ENCODE results near the gene TRAF3.

TRAF3 gene

DNA sequence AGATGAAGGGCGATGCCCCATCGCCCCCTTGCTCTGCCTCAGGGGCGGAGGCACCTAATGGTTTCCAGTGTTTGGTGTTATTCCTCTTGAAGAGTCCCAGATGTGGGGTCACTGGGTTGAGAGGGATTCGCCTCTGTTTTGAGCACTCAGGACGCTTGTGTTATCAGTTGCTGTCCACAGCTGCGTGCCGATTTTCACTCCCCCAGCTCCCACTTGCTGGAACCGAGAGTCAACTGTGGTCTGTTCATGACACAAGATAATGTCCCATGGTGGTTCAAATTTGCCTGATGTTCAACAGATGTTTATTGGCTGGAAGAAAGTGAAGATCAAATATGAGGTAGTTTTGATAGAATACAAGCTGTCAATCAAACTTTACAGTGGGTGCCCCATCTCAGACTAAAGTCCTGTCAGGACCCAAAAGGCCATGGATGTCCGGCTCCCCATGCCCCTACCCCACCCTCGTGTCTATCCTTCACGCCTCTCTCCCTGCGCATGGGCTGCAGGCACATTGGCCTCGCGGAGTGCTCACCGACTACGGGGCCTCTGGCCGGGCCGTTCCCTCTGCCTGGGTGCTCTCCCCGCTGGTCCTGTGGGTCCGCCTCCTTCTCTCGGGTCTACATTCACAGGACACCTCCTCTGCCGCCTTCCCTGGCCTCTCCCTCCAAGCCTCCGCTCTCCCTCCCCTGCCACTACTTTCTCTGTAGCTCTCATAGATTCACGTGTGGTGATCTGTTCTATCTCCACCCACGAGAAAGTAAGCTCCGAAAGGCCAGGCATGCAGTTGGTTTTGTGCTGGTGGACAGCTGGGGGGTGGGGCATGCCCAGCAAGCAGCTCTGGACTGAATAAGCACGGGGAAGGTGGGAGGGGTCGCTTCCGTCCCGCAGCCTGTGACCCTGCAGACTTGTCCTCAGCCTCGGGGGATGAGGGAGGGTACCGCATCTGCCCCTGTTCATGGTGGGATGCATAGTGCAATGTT lies 6.8 kb upstream of the TRAF3 start:
- Histone ChIP-seq H3K36me3 (ENCODE audit: control insufficient read depth, insufficient read depth, low read length, severe bottlenecking) (no peaks in the 10 kb centered on the region), H3K9ac (ENCODE audit: low read length) (no peak overlapping the region), H3K27me3 (replicated peaks; ENCODE audit: control insufficient read depth, insufficient read depth, low read length) (peaks cover 26% of the 10 kb centered on the region), H3K4me3 (ENCODE audit: low read length) (no peak overlapping the region), H3K9me3 (ENCODE audit: control insufficient read depth, low read length) (no peaks in the 10 kb centered on the region), H3K4me1 (ENCODE audit: control insufficient read depth, insufficient read depth, low read length) (peaks cover 3% of the 10 kb centered on the region)
- DNase-seq (ENCODE audit: low read depth), result no peak

GRCh38 chr14:102771144-102771543 lies 6.1 kb upstream of the TRAF3 start:
- peaks cover 9% of the 10 kb centered on the region for H3K4me1 ChIP-seq (ENCODE audit: control insufficient read depth, insufficient read depth, low read length)
- H3K9ac ChIP-seq (ENCODE audit: low read length), result no peak overlapping the region
- no peaks in the 10 kb centered on the region for H3K9me3 ChIP-seq (ENCODE audit: control insufficient read depth, low read length)
- peaks cover 26% of the 10 kb centered on the region for H3K27me3 ChIP-seq (replicated peaks; ENCODE audit: control insufficient read depth, insufficient read depth, low read length)
- H3K4me3 ChIP-seq (ENCODE audit: low read length), result no peak overlapping the region
- H3K36me3 ChIP-seq (ENCODE audit: control insufficient read depth, insufficient read depth, low read length, severe bottlenecking), result no peaks in the 10 kb centered on the region
- DNase-seq (ENCODE audit: low read depth), result no peak

- H3K4me3 ChIP-seq (ENCODE audit: low read length), result no peak overlapping the region
- H3K9me3 ChIP-seq (ENCODE audit: control insufficient read depth, low read length), result no peaks in the 10 kb centered on the region
- H3K27me3 ChIP-seq (replicated peaks; ENCODE audit: control insufficient read depth, insufficient read depth, low read length), result peaks cover 25% of the 10 kb centered on the region
- H3K9ac ChIP-seq (ENCODE audit: low read length), result no peak overlapping the region
- peak; percentile 13 for DNase-seq (ENCODE audit: low read depth)
- peaks cover 16% of the 10 kb centered on the region for H3K4me1 ChIP-seq (ENCODE audit: control insufficient read depth, insufficient read depth, low read length)
- H3K36me3 ChIP-seq (ENCODE audit: control insufficient read depth, insufficient read depth, low read length, severe bottlenecking), result no peaks in the 10 kb centered on the region
These were observed 4.3 kb upstream of the TRAF3 start for GRCh38 chr14:102772781-102773570.

GRCh38 chr14:102774391-102775153 lies 2.7 kb upstream of the TRAF3 start:
- Histone ChIP-seq H3K27me3 (replicated peaks; ENCODE audit: control insufficient read depth, insufficient read depth, low read length) (peaks cover 13% of the 10 kb centered on the region), H3K9me3 (ENCODE audit: control insufficient read depth, low read length) (no peaks in the 10 kb centered on the region), H3K36me3 (ENCODE audit: control insufficient read depth, insufficient read depth, low read length, severe bottlenecking) (no peaks in the 10 kb centered on the region), H3K4me1 (ENCODE audit: control insufficient read depth, insufficient read depth, low read length) (peaks cover 28% of the 10 kb centered on the region), H3K4me3 (ENCODE audit: low read length) (no peak overlapping the region), H3K9ac (ENCODE audit: low read length) (no peak overlapping the region)
- DNase-seq (ENCODE audit: low read depth), result peak; percentile 90

DNA sequence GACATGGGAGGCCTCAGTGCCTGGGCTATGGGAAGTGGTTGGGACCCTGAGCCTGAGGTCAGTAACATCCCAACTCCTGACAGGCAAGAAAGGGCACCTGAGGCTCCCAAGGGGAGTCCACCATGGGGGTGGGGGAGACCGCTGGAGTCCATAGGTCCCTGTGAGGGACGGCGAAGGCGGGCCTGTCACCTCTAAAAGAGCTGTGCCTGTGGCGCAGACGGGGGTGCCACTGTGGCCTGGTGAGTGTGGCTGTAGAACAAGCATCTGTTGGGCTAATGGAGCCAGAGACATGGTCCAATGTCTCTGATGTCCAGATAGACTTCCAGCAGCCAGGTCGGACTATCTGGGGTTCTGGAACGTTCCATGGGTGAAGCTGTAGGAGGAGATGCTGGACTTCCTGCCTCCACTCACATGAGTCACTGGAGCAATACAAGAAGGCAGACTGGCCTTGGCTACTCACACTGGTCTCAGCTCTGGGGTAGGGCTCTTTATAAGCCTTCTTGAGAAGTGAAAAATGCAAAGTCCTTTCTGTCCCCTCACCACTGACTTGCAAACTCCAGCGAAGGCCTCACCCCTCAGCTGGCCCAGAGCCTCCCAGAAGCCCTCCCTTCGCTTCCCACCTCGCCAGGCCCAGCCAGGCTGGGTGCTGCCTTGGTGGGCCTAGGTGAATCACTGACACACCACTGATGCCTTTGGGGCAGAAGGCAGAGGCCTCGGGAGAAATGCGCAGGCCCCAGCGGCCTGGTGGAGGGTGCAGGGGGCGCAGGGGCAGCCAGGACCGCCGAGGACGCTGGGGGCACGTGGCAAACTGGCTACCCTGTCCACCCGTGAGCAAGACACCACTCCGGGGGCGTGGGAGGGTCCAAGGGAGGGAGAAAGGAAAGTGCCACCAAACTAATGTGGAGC lies 1.1 kb upstream of the TRAF3 start:
- Histone ChIP-seq H3K9ac (ENCODE audit: low read length) (peak overlapping the region; percentile 49), H3K4me3 (ENCODE audit: low read length) (peak overlapping the region; percentile 18), H3K4me1 (ENCODE audit: control insufficient read depth, insufficient read depth, low read length) (peaks cover 36% of the 10 kb centered on the region), H3K9me3 (ENCODE audit: control insufficient read depth, low read length) (no peaks in the 10 kb centered on the region), H3K27me3 (replicated peaks; ENCODE audit: control insufficient read depth, insufficient read depth, low read length) (peaks cover 2% of the 10 kb centered on the region), H3K36me3 (ENCODE audit: control insufficient read depth, insufficient read depth, low read length, severe bottlenecking) (no peaks in the 10 kb centered on the region)
- peak; percentile 58 for DNase-seq (ENCODE audit: low read depth)

GRCh38 chr14:102777711-102778337 lies 575 bp downstream of the TRAF3 start:
- peak; percentile 68 for DNase-seq (ENCODE audit: low read depth)
- Histone ChIP-seq H3K9me3 (ENCODE audit: control insufficient read depth, low read length) (no peaks in the 10 kb centered on the region), H3K4me3 (ENCODE audit: low read length) (peak overlapping the region; percentile 95), H3K27me3 (replicated peaks; ENCODE audit: control insufficient read depth, insufficient read depth, low read length) (no peaks in the 10 kb centered on the region), H3K9ac (ENCODE audit: low read length) (peak overlapping the region; percentile 90), H3K4me1 (ENCODE audit: control insufficient read depth, insufficient read depth, low read length) (peaks cover 36% of the 10 kb centered on the region), H3K36me3 (ENCODE audit: control insufficient read depth, insufficient read depth, low read length, severe bottlenecking) (no peaks in the 10 kb centered on the region)

- H3K4me3 ChIP-seq (ENCODE audit: low read length), result peak overlapping the region; percentile 95
- H3K36me3 ChIP-seq (ENCODE audit: control insufficient read depth, insufficient read depth, low read length, severe bottlenecking), result no peaks in the 10 kb centered on the region
- peak; percentile 71 for DNase-seq (ENCODE audit: low read depth)
- no peaks in the 10 kb centered on the region for H3K27me3 ChIP-seq (replicated peaks; ENCODE audit: control insufficient read depth, insufficient read depth, low read length)
- peaks cover 36% of the 10 kb centered on the region for H3K4me1 ChIP-seq (ENCODE audit: control insufficient read depth, insufficient read depth, low read length)
- H3K9ac ChIP-seq (ENCODE audit: low read length), result peak overlapping the region; percentile 90
- no peaks in the 10 kb centered on the region for H3K9me3 ChIP-seq (ENCODE audit: control insufficient read depth, low read length)
These were observed 1.3 kb downstream of the TRAF3 start for GRCh38 chr14:102778338-102779083.

DNA sequence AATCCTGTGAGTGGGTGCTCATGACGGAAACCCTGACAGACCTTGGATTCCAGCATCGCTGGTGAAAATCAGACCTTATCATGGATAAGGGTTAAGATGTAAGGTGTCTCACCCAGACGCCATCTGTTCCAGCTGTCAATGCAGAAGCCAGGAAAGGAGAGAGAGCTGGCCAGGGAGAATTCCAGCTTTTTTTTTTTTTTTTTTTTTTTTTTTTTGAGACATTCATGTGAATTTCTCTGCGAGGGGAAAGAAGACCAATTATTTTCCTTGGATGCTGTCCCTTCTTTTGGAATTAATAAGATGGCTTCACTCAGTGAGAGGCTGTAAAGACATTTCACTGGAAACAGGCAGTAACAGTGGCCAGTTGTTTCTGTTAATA lies 1.8 kb downstream of the TRAF3 start:
- Histone ChIP-seq H3K27me3 (replicated peaks; ENCODE audit: control insufficient read depth, insufficient read depth, low read length) (no peaks in the 10 kb centered on the region), H3K4me3 (ENCODE audit: low read length) (peak overlapping the region; percentile 95), H3K36me3 (ENCODE audit: control insufficient read depth, insufficient read depth, low read length, severe bottlenecking) (no peaks in the 10 kb centered on the region), H3K9ac (ENCODE audit: low read length) (peak overlapping the region; percentile 90), H3K9me3 (ENCODE audit: control insufficient read depth, low read length) (no peaks in the 10 kb centered on the region), H3K4me1 (ENCODE audit: control insufficient read depth, insufficient read depth, low read length) (peaks cover 36% of the 10 kb centered on the region)
- peak; percentile 13 for DNase-seq (ENCODE audit: low read depth)

GRCh38 chr14:102779574-102780315 lies 2.5 kb downstream of the TRAF3 start:
- peak overlapping the region; percentile 95 for H3K4me3 ChIP-seq (ENCODE audit: low read length)
- H3K9me3 ChIP-seq (ENCODE audit: control insufficient read depth, low read length), result no peaks in the 10 kb centered on the region
- no peaks in the 10 kb centered on the region for H3K27me3 ChIP-seq (replicated peaks; ENCODE audit: control insufficient read depth, insufficient read depth, low read length)
- no peaks in the 10 kb centered on the region for H3K36me3 ChIP-seq (ENCODE audit: control insufficient read depth, insufficient read depth, low read length, severe bottlenecking)
- H3K9ac ChIP-seq (ENCODE audit: low read length), result no peak overlapping the region
- DNase-seq (ENCODE audit: low read depth), result peak; percentile 11
- H3K4me1 ChIP-seq (ENCODE audit: control insufficient read depth, insufficient read depth, low read length), result peaks cover 38% of the 10 kb centered on the region
